NCI-H446 treated with DMSO at 0.1 percent for 48 hours (cell line): ENCODE measurements around the gene ZSCAN26.

ENCODE experiments used
- DNase-seq: peaks from one replicate; lab custom pipeline; 2025; lab: John Stamatoyannopoulos, UW

Gene ZSCAN26

DNA sequence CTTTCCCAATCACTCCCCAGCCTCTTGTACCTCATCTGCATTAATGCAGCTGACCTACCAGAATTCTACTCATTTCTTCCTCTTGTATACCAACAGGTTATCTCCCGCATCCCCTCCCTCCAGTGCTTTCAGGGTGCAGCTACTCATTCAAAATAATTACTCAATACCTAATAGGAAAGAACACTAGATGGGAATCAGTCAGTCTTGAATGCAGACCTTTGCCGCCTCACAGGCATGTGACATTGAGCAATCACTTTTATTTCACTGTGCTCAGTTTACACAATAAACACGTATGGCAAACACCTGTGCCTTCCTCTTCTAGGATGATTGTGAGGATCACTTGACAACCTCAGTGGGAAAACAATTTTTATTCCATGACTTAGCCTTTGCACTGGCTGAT, 55.7 kb downstream of the ZSCAN26 start:
- no peak for DNase-seq

DNA sequence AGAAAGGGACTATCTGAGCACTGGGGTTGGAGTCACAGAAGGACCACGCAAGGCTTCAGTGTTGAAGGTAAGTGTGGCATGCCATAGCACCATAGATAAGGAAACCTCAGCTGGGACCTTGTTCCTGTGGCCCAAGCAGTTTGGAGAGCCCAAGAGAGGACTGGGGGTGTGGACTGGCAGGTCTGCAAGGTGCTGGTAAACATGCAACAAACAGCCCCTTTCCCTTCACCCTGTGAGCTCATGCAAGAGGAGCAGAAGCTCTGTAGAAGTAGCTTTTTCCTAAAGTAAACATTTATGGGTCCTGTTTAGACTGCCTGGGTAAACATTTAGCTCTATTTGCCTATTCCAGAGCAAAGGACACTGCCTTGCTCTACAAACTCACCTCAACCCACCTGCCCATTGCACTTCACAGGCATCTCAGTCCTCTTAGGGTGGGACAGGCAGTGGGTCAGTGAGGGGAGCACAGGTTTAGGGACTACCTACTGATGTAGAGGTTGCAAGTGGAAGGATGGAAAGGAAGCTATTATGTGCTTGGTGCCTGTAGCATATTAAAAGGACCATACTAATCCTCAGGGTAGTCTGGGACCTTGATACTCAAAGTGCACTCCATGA, 57.0 kb downstream of the ZSCAN26 start:
- DNase-seq = no peak

DNA sequence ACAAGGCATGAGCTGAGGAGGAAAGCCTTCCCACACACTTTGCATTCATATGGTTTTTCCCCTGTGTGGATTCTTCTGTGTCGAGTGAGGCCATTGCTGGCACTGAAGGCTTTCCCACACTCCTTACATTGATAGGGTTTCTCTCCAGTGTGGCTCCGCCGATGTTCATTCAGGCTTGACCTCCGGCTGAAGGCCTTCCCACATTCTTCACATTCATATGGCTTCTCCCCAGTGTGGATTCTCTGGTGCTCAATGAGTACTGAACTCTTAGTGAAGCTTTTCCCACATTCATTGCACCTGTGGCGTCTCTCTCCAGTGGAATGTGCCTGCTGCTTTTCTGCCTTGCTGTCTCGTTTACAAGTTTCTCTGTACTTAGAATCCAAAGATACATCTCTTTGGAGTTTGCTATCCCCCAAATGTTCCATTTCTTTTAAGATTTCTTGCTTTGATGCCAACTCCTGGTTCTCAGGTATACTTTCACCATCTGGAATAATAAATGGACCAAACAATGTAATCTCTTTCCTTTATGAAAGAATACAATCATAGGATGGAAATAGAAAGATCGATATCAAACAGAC, 59.5 kb downstream of the ZSCAN26 start:
- DNase-seq = no peak
